Hepatocyte (in vitro differentiated cells): ENCODE measurements around the gene ARHGAP12. TPM values are rescaled to one million over a fixed set of nuclear protein-coding genes. Genes with fewer than 3 reads are reported as not detected.

Experiments used
- DNase-seq: peaks from one replicate; pipeline ENCODE4 v3.0.0-alpha.2; 2016; ENCODE audit warnings: low spot score
- H2AFZ ChIP-seq: fragments of 200-600 bp; sonication (generic); 2 replicates; pipeline ENCODE4 v1.6.0; 2016; ENCODE audit warnings: antibody characterized with exemption, mild to moderate bottlenecking
- H3K27ac ChIP-seq: fragments of 200-600 bp; sonication (generic); 2 replicates; pipeline ENCODE4 v1.5.1; 2016; ENCODE audit warnings: mild to moderate bottlenecking
- H3K27me3 ChIP-seq: fragments of 200-600 bp; sonication (generic); 2 replicates; pipeline ENCODE4 v1.6.1; 2016
- H3K36me3 ChIP-seq: fragments of 200-600 bp; sonication (generic); replicated peaks from 2 replicates; pipeline ENCODE4 v1.5.1; 2016; ENCODE audit warnings: low read depth; ENCODE audit not compliant: insufficient read depth
- H3K4me1 ChIP-seq: fragments of 200-600 bp; sonication (generic); 2 replicates; pipeline ENCODE4 v1.5.1; 2016; ENCODE audit warnings: mild to moderate bottlenecking, moderate library complexity; ENCODE audit not compliant: insufficient read depth
- H3K4me2 ChIP-seq: fragments of 200-600 bp; sonication (generic); 2 replicates; pipeline ENCODE4 v1.6.0; 2016
- H3K4me3 ChIP-seq: fragments of 200-600 bp; sonication (generic); 2 replicates; pipeline ENCODE4 v1.5.1; 2016; ENCODE audit warnings: mild to moderate bottlenecking
- H3K79me2 ChIP-seq: fragments of 200-600 bp; sonication (generic); 2 replicates; pipeline ENCODE4 v1.6.0; 2017; ENCODE audit warnings: mild to moderate bottlenecking
- H3K9me2 ChIP-seq: fragments of 200-600 bp; sonication (generic); replicated peaks from 2 replicates; pipeline ENCODE4 v1.6.0; 2017; ENCODE audit warnings: mild to moderate bottlenecking; ENCODE audit not compliant: insufficient read depth
- H3K9me3 ChIP-seq: fragments of 200-600 bp; sonication (generic); 2 replicates; pipeline ENCODE4 v1.5.1; 2016; ENCODE audit warnings: low read depth, mild to moderate bottlenecking
- H4K20me1 ChIP-seq: fragments of 200-600 bp; sonication (generic); 2 replicates; pipeline ENCODE4 v1.6.0; 2016; ENCODE audit warnings: mild to moderate bottlenecking; ENCODE audit not compliant: insufficient read depth, poor library complexity, severe bottlenecking
- CTCF ChIP-seq: fragments of 200-600 bp; sonication (generic); IDR thresholded peaks from 2 replicates; pipeline ENCODE4 v1.5.1; 2016; ENCODE audit warnings: antibody characterized with exemption, mild to moderate bottlenecking; ENCODE audit not compliant: poor library complexity
- EZH2 ChIP-seq: fragments of 200-600 bp; sonication (generic); IDR thresholded peaks from 2 replicates; pipeline ENCODE4 v1.6.1; 2016; ENCODE audit warnings: antibody characterized with exemption, mild to moderate bottlenecking, borderline replicate concordance
- EZH2phosphoT487 ChIP-seq: fragments of 200-600 bp; sonication (generic); IDR thresholded peaks from one replicate; pipeline ENCODE4 v1.6.1; 2018; ENCODE audit warnings: antibody characterized with exemption, mild to moderate bottlenecking, low read depth, moderate library complexity; ENCODE audit not compliant: unreplicated experiment, severe bottlenecking
- WGBS: methylation state at CpG from one replicate; pipeline ENCODE4 v1.1.6; 2016; ENCODE audit warnings: low lambda C conversion rate; ENCODE audit errors: missing lambda C conversion rate; 5-methylcytosine and 5-hydroxymethylcytosine counted together
- polyA plus RNA-seq: library from polyadenylated mRNA; unstranded; fragments of >200 nt; fragmentation: Nextera tagmentation; extraction: Ambion mirVana; gene quantifications from 2 replicates; pipeline ENCODE4 v1.2.1, GENCODE V29; 2016
- total RNA-seq: library from RNA; depleted of rRNA; stranded (reverse); fragments of >200 nt; gene quantifications from 2 replicates; pipeline ENCODE4 v1.2.3, GENCODE V29; 2014

The ARHGAP12 gene
- total and polyA plus RNA-seq, 2 experiments from 2014 or later, result 16.4 to 55.6 TPM

- under 1% methylated on average over 43 of the region's 63 CpGs for WGBS
Measured at GRCh38 chr10:31759799-31760626, 168.6 kb downstream of the ARHGAP12 start.

DNA sequence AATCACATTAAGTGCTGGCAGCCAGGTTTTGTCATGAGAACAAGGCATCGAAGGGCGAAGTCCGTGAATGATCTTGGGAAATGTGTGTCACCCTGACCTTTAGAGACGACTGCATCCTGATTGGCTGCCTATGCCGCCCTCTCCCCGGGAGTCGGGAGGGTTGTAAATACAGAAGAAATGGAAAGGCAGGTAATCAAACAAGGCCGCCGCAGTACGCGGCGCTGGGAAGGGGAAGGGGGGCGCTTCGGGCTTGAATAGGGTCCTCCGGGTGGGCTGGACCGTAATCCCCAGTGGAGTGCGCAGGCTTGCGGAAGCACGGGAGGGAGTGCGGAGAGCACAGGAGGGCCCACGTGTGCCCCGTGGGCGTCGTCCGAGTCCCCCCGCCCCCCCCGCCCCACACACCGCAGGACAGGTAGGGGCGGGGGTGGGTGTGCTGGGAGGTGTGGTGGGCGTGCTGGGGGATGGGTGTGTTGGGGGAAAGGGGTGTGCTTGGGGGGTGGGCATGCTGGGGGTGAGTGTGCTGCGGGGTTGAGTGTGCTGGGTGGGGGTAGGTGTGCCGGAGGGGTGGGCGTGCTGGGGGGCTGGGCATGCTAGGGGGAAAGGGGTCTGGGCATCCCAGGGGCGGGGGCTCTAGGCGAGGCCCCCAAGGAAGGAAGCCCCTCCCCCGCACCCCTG is 169.4 kb downstream of the ARHGAP12 start:
- H3K4me3 ChIP-seq, result peak overlapping the region; percentile 70
- H3K4me1 ChIP-seq, result peaks cover 11% of the 10 kb centered on the region
- 3% methylated on average over 17 of the region's 36 CpGs for WGBS
- TF ChIP-seq EZH2phosphoT487 (no peak), CTCF (no peak), EZH2 (no peak)
- H3K9me3 ChIP-seq, result no peaks in the 10 kb centered on the region
- H3K4me2 ChIP-seq, result peak overlapping the region; percentile 84
- no peaks in the 10 kb centered on the region for H4K20me1 ChIP-seq
- peak overlapping the region; percentile 33 for H2AFZ ChIP-seq
- H3K27me3 ChIP-seq, result no peaks in the 10 kb centered on the region
- H3K79me2 ChIP-seq, result no peaks in the 10 kb centered on the region
- DNase-seq, result peak; percentile 82
- no peaks in the 10 kb centered on the region for H3K36me3 ChIP-seq
- no peaks in the 10 kb centered on the region for H3K9me2 ChIP-seq
- H3K27ac ChIP-seq, result peak overlapping the region; percentile 96

More at GRCh38 chr10:31759799-31760626, 168.6 kb downstream of the ARHGAP12 start:
- peaks cover 11% of the 10 kb centered on the region for H3K4me1 ChIP-seq
- H3K27ac ChIP-seq, result peak overlapping the region; percentile 96
- no peaks in the 10 kb centered on the region for H3K36me3 ChIP-seq
- peak overlapping the region; percentile 84 for H3K4me2 ChIP-seq
- peak overlapping the region; percentile 43 for H2AFZ ChIP-seq
- DNase-seq, result peak; percentile 97
- no peaks in the 10 kb centered on the region for H3K9me2 ChIP-seq
- no peaks in the 10 kb centered on the region for H4K20me1 ChIP-seq
- no peaks in the 10 kb centered on the region for H3K27me3 ChIP-seq
- TF ChIP-seq EZH2phosphoT487, result no peak
- no peak for TF ChIP-seq CTCF
- TF ChIP-seq EZH2, result no peak
- H3K4me3 ChIP-seq, result peak overlapping the region; percentile 70
- H3K79me2 ChIP-seq, result no peaks in the 10 kb centered on the region
- H3K9me3 ChIP-seq, result no peaks in the 10 kb centered on the region

GRCh38 chr10:31758495-31758894 is 170.1 kb downstream of the ARHGAP12 start:
- DNase-seq, result peak; percentile 22
- no peak for TF ChIP-seq EZH2phosphoT487
- TF ChIP-seq EZH2, result no peak
- WGBS, result 83% methylated on average over 5 of the region's 5 CpGs
- H3K27me3 ChIP-seq, result no peaks in the 10 kb centered on the region
- no peak overlapping the region for H2AFZ ChIP-seq
- H4K20me1 ChIP-seq, result no peaks in the 10 kb centered on the region
- no peaks in the 10 kb centered on the region for H3K9me3 ChIP-seq
- H3K79me2 ChIP-seq, result no peaks in the 10 kb centered on the region
- H3K36me3 ChIP-seq, result no peaks in the 10 kb centered on the region
- H3K27ac ChIP-seq, result peak overlapping the region; percentile 96
- peaks cover 11% of the 10 kb centered on the region for H3K4me1 ChIP-seq
- H3K4me3 ChIP-seq, result no peak overlapping the region
- peak overlapping the region; percentile 84 for H3K4me2 ChIP-seq
- H3K9me2 ChIP-seq, result no peaks in the 10 kb centered on the region

DNA sequence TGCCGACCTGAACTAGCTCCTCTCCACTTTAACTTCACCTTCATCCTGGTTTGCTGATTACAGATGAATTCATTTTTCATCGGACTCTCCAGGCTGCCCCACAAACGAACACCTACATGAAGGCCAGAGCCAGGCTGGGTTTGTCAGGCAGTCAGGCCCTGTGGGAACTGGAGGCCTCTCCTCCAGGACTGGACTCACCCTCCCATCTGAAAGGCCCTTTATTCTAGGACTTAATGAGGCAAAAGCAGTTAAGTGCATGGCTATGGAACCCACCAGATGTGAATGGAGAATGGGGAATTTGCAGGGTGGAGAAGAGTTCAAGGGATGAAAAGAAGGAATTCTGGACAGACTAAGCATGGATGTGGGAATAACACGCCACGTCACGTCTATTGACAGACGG is 170.8 kb downstream of the ARHGAP12 start:
- no peaks in the 10 kb centered on the region for H3K36me3 ChIP-seq
- no peaks in the 10 kb centered on the region for H3K27me3 ChIP-seq
- WGBS, result 90% methylated on average over 6 of the region's 7 CpGs
- H3K27ac ChIP-seq, result peak overlapping the region; percentile 96
- no peak overlapping the region for H3K4me2 ChIP-seq
- TF ChIP-seq EZH2phosphoT487 (no peak), EZH2 (no peak), CTCF (no peak)
- H3K9me2 ChIP-seq, result no peaks in the 10 kb centered on the region
- no peaks in the 10 kb centered on the region for H4K20me1 ChIP-seq
- no peaks in the 10 kb centered on the region for H3K79me2 ChIP-seq
- H3K9me3 ChIP-seq, result no peaks in the 10 kb centered on the region
- no peak overlapping the region for H2AFZ ChIP-seq
- DNase-seq, result no peak
- no peak overlapping the region for H3K4me3 ChIP-seq
- peaks cover 11% of the 10 kb centered on the region for H3K4me1 ChIP-seq
